ENCODE data around the gene DNAJC15.
A peak's percentile ranks its signal among the peaks of the same experiment; 100 is the strongest.

The DNAJC15 gene

DNA sequence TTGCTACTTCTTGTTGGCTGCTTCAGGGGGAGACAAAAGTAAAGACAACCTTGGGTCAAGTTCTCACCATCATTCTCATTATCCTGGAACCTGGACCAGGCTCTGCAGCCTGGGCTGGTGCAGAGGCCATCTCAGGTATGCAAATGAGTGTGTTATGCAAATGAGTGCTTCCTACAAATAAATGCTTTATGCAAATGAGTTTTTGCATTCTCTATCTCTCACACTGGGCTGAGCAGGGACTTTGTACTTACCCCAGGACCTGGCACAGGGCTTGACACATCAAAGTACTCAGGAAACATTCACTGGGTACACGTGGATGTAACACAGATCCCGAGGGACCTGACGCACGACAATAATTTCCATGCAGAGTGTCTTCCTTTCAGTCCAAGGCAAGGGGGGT is 103.0 kb downstream of the DNAJC15 start:
- no peak for DNase-seq

DNA sequence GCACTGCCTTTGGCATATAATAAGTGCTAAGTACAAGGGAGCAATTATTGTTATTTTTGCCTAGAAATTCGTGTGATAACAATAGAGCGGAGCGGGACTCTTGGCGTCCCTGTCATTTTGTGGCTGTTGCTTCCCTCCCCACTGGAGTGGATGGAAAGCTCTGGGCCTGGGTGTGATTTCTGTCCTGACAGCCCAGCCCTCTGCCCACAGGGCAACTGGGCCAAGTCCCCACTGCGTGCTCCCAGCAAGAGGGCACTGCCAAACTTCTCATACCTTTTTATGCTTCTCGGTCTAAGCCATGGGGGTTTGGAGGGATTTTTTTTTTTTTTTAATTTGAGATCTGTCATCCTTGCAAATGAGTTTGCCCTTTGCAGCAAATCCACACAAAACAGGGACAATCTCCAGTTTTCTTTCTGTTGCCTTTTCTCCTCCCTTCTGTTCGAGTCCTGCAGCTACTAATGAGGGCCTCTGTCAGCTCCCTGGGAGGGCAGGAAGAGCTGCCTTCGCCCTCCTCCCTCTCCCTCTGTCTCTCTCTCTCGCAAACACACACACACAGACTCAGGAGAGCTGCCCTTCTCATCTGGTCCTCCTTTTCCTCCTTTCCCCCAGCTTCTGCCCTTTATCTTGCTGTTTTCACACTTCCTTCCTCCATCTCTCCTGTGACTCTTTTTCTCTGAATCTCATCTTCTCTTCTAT is 103.9 kb downstream of the DNAJC15 start:
- DNase-seq = no peak

DNA sequence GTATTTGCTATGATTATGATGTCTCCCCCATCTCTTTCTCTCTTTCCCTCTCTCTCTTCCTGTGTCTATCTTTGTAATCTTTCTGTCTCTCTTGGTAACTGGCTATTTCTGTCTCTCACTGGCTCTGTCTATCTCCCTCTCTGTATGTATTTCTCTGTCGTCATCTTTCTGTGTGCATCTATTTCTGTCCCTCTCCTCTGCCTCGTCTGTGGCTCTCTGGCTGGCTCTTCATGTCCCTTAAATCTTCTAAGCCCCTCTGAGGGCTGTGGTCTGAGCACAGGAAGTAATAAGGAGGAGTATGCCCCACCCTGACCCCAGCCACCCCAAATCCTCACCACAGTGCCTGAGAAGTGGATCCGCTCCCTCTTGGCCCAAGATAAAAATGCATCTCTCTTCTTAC is 104.4 kb downstream of the DNAJC15 start:
- DNase-seq = no peak

DNA sequence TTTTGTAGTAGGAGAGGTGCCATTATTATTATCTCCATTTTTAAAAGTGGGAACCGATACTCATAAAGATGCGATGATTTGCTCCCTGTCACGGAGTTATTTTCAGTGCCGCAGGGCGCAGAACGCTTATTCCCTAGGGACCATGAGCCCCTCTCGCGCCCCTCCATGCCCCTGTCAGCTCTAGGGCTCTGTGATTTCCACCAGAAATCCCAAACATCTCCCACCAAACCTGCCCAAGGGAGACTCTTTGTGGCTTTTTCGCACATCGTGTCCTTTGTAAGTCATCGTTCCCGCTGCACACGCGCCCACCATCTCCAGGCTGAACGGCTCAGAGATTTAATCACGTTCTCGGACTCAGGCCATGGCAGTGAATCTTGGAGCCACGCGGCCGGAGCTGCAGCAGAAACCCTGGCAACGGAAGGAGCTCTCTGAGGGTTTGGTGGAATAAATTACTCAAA is 105.1 kb downstream of the DNAJC15 start:
- DNase-seq = no peak

DNA sequence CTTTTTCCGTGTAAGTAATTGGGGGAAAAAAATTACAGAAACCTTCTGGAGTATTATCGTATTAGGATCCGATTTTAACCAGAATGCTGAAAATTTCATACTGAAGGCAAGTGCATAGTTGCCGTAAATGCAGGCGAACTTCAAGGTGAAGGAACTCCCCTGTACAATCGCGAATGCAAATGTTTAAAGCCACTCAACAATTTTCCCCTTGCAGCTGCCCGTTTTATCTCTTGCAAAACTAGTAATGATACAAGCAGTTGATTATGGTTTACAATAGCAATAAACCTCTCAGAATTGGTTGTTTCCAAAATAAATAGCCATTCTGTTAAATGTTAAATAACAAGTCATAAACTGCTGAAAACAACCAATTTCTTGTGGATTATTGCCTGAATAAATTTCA is 105.7 kb downstream of the DNAJC15 start:
- no peak for DNase-seq

DNA sequence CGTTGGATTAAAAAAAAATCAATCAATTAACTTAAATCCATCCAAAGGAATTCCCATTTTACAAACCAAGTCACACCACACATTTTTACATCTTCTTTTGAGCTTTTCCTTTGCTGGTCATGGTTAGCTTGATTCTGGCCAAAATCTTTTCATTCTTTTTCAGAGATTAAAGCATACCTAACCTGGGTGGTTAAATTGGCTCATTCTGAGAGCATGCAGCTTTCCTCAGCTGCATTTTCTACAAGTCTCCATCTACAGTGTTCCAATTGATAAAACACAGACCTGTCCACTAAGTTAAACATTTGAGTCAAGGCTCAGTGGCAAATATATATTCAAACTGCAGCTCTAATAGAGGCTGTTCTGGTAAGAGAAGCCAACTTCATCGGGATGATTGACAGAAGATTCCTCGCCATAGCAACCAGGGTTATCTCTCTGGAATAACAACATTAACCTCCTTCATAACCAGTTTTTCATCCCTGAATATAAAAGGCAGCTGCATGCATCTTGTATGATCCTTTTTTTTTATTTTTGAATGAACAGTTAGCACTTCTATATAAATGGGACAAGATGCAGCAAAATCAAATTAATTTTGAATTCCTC is 106.2 kb downstream of the DNAJC15 start:
- peak in 1 of 56 donors; percentile 18 for DNase-seq

DNA sequence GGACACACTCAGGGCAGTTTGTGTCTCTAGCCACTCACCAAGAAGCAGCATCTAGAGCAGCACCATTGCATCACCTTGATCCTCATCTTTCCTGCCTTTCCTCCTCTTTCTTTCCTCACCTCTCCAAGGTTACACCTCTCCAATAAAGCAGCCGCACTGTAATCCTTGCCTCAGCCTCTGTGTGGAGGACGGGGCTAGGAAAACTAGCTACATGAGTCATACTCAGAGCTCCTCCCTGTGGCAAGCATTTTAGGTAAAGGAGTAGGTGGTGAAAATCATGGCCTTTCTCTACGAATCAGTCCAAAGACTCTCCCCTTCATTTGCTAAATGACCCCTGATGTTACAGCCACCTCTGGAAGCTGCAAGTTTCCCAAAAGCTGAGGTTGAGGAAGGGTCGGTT is 108.9 kb downstream of the DNAJC15 start:
- DNase-seq = peak in 10 of 56 donors; percentile 9 to 49 (median 30)

DNA sequence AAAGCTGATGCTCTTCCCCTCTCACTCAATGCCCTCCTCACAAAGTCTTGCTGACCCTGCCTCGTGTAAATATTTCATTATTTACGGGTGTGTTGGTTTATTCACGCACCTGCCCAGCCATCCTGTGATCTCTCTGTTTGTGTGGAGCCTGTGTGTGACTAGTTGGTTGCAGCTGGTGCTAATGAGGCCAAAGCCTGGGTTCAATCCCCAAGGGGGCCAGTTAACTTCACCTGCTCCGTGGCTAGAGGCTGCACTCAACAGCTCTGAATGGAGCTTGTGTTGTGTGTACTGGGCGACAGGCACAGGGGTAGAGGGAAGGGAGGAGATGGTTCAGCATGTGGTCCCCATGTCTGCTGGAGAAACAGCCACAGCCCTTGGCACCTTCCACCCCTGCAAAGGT is 109.5 kb downstream of the DNAJC15 start:
- no peak for DNase-seq

DNA sequence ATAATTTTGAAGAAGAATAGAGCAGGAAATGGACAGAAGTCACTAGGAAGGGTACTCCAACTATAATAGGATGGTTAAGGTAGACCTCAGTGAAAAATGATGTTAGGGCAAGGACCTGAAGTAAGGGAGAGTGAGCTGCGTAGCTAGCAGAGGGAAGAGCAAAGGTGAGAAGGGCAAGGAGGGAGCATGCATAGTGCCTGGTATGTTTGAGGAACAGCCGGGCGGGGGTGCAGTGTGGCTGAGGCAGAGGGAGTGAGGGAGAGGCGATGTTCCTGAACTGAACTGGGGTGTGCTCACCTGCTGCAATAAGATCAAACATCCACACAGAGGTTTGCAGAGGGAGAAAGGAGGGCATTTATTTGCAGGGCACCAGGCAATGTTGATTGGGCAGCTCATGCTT is 110.4 kb downstream of the DNAJC15 start:
- DNase-seq = peak in 1 of 56 donors; percentile 9

DNA sequence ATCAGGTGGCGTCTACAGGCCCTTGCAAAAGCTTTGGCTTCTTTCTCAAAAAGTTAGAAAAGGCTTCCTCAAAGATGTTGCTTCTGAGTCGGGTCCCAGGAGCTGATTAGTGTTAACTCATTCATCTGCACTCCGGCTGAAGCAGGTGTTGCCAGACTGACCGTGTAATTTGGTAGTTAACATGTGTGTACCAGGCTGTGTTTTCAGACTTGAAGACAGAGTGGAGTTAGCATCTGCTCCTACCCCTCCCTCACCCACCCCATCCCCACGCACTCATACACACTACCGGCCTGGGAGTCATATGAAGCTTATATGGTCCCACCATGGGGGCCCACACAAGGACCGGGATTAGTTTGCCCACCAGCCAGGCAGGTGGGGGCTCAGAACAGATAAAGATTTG is 111.5 kb downstream of the DNAJC15 start:
- DNase-seq = no peak

DNA sequence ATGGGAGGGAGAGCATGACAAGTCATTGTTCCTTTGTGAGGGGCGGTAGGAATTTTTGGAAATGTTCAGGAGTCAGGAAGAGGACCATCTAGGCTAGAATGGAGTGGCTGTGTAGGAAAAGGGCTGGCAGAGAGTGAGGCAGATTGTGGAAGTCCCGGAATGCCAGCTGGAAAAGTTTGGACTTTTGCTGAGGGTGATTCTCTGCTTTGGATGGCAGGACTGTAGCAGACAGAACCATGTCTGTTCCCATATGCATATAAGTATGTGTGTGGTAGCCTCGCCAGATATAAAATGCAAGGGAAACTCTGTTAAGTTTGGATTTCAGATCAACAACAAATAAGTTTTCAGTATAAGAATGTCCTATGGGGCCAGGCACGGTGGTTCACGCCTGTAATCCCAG is 112.1 kb downstream of the DNAJC15 start:
- DNase-seq = no peak

DNA sequence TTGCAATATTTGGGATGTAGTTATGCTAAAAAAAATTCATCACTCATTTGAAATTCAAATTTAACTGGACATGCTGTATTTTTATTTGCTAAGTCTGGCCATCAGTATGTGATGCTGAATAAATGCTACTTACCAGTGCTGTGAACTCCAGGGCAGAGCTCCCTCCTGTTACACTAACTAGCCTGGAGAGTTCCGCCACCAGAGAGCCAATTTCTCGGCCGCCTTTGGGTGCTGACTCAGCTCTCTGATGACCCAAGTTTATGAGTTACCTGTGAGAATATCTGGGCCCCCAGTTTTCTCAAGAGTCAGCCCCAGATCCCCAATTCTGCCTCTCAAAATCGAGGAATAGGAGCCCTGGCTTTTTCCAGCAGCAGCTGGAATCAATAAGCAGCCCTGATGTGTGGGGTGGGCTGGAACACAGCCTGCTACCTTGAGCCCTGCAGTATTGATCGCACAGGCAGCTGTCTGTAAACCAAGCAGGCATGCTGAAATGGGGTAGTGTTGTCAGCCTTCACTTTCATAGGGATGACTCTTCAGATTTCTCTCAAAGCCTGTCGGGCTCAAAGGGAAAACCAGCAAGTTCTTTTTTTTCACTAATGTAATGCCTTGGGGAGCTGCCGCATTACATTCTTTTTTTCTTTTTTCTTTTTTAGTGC is 113.7 kb downstream of the DNAJC15 start:
- no peak for DNase-seq

DNA sequence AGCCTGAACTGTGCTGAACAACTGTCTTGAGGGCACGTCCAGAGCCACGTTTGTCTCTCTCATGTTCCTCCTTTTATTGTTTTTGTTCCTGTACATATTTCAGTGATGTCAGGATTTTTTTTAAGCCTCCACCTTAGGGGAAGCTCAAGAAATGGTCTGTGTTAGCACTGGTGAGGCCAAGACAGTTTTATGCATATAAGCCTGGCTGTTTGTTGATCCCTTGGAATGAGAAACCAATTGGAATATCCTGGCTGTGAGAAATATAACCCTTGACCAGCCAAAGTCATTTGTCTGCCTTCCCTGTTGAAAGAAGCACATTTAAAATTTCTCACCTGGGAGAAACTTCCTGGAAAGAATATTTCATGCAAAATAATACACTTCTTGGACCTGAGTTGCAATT is 115.8 kb downstream of the DNAJC15 start:
- DNase-seq = no peak

DNA sequence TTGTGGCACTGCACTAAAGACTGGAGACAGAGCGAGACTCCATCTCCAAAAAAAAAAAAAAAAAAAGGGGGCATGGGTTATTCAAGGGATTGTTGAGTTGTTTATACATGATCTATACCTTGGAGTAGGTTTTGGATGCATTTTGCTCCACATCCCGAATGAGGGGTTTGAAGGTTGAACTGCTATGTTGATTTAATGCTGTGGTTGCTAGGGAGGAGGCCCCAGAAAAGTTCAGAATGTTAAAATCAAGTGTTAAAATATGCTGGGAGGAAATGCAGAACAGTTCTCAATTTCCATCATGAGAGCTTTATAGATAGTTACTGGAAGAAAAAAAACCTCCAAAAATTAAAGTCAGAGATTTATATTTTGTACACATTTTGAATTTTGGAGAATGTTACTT is 116.5 kb downstream of the DNAJC15 start:
- no peak for DNase-seq

DNA sequence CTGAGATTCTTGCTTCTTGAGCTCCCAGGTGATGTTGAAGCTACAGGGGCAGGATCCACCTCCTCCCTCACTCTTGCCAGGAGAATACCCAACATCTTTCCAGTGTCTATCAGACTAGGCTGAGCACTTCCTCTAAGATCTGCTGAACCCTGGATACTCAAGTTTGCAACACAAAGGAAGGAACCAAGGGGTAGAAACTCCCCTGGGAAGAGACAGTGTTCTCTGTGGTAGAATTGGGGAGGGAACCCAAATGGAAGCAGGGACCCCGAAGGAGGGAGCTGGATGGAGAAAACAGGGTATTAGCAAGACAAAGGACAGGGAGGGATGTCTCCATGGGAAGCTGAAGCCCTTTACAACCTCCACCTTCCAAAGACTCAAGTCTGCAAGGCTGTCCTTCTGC is 117.6 kb downstream of the DNAJC15 start:
- DNase-seq = no peak

DNA sequence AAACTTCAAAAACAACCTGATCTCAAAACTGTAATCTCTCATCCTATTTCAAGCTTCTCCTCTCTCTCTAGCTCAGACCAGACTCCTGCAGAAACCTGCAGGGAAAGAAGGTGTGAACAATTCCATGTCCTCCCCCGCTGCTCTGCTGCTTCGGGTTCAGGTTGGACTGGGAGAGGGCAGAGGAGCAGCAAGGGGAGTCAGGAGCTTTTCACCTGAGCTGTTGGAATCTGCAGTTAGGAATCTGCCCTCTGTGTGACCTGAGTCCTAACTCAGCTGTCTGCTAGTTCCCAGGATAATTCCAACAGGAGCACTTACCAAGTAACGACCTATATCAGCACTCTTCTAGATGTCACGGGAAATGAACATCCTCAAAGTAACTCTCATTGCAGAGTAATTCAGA is 118.3 kb downstream of the DNAJC15 start:
- no peak for DNase-seq

DNA sequence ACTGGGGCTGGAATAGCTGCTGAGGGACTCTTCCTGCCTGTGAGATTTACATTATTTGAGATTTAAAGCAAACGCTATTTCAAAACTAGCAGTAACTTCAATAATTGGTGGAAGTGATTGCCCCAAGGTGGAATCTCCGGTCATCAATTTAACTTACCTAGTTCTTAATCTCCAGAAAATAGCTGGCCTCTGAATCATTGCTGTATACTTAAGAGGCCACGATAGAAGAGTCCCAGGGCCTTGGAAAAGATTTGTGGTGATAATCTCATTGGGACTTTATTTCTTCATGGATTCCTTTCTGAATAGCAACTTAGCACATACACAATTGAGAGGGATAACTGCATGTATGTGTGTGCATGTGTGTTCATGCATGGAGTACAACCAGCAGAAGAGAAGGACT is 120.2 kb downstream of the DNAJC15 start:
- DNase-seq = no peak

DNA sequence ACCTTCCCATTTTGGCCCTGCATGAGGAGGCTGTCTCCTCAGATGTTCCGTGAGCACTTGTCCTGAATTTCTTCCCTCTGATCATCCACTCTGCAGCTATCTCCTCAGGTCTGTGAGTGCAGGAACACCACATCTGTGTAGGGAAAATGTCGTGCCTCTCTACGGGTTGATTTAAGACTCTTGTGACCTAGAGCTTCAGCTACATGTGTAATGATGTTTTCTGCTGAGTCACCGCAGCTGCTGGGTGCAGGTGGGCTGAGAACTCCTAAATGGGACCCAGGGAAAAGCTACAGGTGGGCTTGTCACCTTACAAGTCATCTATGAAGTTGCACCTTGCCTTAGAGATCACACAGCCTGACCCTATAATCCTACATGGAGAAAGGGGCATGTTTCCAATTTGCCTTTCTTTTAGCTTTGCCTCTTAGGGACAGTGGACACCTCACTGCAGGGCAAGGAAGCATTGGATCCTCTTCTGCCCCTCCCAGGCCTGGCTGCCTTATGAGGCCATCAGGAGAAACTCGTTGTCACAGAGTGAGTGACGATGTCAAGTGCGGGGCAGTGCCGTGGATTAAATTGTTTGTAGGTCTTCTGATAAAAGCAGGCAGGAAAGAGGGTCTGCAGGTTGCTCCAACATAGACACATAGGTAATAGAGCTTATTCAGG is 122.3 kb downstream of the DNAJC15 start:
- no peak for DNase-seq

DNA sequence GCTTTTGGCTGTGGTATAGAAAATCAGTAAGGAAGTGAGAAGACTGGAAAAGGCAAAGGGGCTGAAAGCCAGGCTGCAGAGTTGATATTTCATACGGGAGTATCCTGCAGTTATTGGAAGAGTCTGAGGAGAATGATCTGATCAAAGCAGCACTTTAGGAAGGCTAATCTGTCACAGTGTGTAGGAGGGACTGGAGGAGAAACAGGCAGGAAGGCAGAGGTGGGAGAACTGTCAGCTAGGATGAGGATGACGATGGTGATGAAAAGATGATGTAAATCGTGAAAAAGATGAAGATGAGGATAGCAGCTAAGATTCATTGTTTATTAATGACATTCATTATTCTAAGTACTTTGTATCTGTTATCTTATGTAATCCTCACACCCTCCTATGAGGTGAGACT is 123.0 kb downstream of the DNAJC15 start:
- DNase-seq = peak in 3 of 56 donors; percentile 7 to 45 (median 9)

DNA sequence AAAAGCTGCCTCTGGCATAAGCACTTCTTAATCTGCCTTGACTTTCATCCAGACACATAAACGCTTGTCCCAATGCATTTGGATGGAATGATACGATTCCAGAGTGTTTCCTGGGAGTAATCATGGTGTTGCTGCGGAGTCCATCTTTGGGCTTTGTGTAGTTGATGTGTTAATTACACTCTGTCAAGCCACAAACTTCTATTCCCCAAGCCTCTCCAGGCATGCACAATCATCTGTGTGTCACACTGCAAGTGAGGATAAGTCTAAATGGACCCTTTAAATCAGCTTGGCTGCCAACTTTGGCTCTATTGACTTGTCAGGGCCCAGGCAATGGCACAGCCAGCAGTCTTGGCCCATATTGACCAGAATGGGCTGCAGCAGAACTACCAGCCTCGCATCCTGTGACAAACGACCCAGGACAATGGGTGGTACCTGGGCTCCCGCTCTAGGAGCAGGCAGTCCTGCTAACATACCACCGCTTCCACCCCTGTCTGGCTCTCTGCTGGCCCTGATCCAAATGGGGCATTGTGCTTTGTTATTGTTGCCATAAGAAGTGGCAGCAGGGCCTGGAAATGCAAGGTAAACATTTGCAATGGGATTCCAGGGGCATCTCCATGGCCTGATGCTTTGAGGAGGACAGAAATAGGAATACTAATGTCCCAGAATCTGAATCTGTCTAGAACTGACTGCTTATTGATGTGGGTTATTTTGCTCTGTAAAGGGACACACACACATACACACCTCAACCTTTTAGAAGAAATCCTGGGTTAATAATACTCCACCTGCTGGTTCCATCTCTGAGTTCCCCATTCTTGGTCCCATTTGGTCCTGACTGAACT is 127.2 kb downstream of the DNAJC15 start:
- no peak for DNase-seq

DNA sequence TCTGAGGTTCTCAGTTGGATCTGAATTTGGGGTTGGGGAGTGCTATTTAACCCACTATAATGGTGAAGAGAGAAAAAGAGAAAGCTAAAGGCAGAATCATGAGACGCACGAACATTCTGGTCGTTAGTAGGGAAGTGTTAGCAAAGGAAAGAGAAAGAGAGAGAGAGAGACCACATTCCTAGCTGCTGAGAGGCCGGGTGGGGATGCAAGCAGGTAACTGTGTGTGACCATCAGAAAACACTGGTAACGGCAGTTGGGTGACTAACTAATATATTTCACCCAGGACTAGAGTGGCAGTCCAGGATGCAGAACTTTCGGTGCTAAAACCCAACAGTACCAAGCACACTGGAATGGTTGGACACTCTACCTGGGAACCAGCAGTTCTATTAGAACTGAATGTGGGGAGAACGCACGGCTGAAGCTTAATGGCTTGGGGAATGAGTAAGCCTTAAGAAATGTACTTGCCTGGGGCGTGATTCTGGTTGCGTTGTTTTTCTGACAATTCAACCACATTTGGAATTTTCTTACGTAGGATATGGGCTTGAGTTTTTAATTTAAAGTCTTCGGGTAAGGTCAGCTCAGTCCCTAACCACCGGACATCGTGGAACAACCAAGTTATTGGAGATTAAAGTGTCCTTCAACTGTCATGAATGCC is 130.2 kb downstream of the DNAJC15 start:
- DNase-seq = no peak

All from nucleus accumbens (tissue), 56 donors.